Bronchial epithelial cell (primary cell): ENCODE measurements around the gene CMTM1. TPM values are rescaled to one million over a fixed set of nuclear protein-coding genes. Genes with fewer than 3 reads are reported as not detected.

ENCODE experiments used
- DNase-seq: peaks from one replicate; pipeline ENCODE4 v3.0.0-alpha.2; 2010; ENCODE audit warnings: low read depth
- FAIRE-seq: peaks from 2 replicates; lab custom pipeline; 2011; peaks lifted over from hg19 to GRCh38; lab: Jason Lieb, UNC
- H3K27me3 ChIP-seq: 2 replicates; pipeline ENCODE4 v1.5.1; 2011; ENCODE audit warnings: low read length; ENCODE audit not compliant: control insufficient read depth, insufficient read depth
- H3K36me3 ChIP-seq: 2 replicates; pipeline ENCODE4 v1.5.1; 2011; ENCODE audit warnings: low read length; ENCODE audit not compliant: control insufficient read depth, insufficient read depth
- H3K4me3 ChIP-seq: 2 replicates; pipeline ENCODE4 v1.5.1; 2011; ENCODE audit warnings: mild to moderate bottlenecking, low read depth, low read length, control low read depth
- CTCF ChIP-seq: IDR thresholded peaks from 2 replicates; pipeline ENCODE4 v1.5.1; 2011; ENCODE audit warnings: mild to moderate bottlenecking, moderate library complexity, low read length, control low read depth, inconsistent platforms; ENCODE audit not compliant: insufficient read depth, severe bottlenecking
- total RNA-seq: library from RNA; depleted of rRNA; stranded (reverse); fragments of >200 nt; gene quantifications from 2 replicates; pipeline ENCODE4 v1.2.1, GENCODE V29; 2014

The CMTM1 gene
- total RNA-seq, result 0.26 and 0.38 TPM in 2 replicates

- no peak for TF ChIP-seq CTCF
- no peak for FAIRE-seq
- H3K27me3 ChIP-seq, result no peaks in the 10 kb centered on the region
- no peak within 1 kb of the TSS for H3K4me3 ChIP-seq
- no peak for DNase-seq
- peaks cover 2% of the 10 kb centered on the region for H3K36me3 ChIP-seq
These were observed at the start of gene CMTM1 for GRCh38 chr16:66566051-66566901. Gene CMTM1 (plus strand): TSS chr16:66566439. CDS start chr16:66566514, 75 bp downstream.

GRCh38 chr16:66516509-66516807, 49.8 kb upstream of the CMTM1 start:
- TF ChIP-seq CTCF, result no peak
- no peaks in the 10 kb centered on the region for H3K27me3 ChIP-seq
- no peak overlapping the region for H3K4me3 ChIP-seq
- FAIRE-seq (no peak), DNase-seq (no peak)
- H3K36me3 ChIP-seq, result no peaks in the 10 kb centered on the region

GRCh38 chr16:66516808-66517585, 49.2 kb upstream of the CMTM1 start:
- DNase-seq (peak; percentile 97), FAIRE-seq (peak; percentile 77)
- no peaks in the 10 kb centered on the region for H3K27me3 ChIP-seq
- no peaks in the 10 kb centered on the region for H3K36me3 ChIP-seq
- no peak overlapping the region for H3K4me3 ChIP-seq
- TF ChIP-seq CTCF, result no peak

- Histone ChIP-seq H3K36me3 (no peaks in the 10 kb centered on the region), H3K27me3 (no peaks in the 10 kb centered on the region), H3K4me3 (no peak overlapping the region)
- DNase-seq (no peak), FAIRE-seq (no peak)
- TF ChIP-seq CTCF, result no peak
These were observed 48.5 kb upstream of the CMTM1 start for GRCh38 chr16:66517586-66518263.

- DNase-seq, result no peak
- FAIRE-seq, result no peak
These were observed 46.5 kb upstream of the CMTM1 start for GRCh38 chr16:66519482-66520373.

More at GRCh38 chr16:66519482-66520373, 46.5 kb upstream of the CMTM1 start:
- H3K4me3 ChIP-seq, result no peak overlapping the region
- no peak for TF ChIP-seq CTCF
- no peaks in the 10 kb centered on the region for H3K36me3 ChIP-seq
- H3K27me3 ChIP-seq, result no peaks in the 10 kb centered on the region
